Vagina (tissue), 2 donors: Measurements from ENCODE around the gene RHCE.

ENCODE experiments used
- CTCF ChIP-seq, 3 experiments: fragments of 450-650 bp in 2 of 3; fragments of 200-600 bp in 1 of 3; sonication (generic) in 1 of 3; IDR thresholded peaks; one replicate each; pipeline ENCODE4 v1.5.1; 2017 to 2019; ENCODE audit warnings: antibody characterized with exemption in 3 of 3, mild to moderate bottlenecking in 2 of 3, moderate library complexity in 2 of 3
- POLR2A ChIP-seq, 2 donors: fragments of 450-650 bp; IDR thresholded peaks; one replicate each; pipeline ENCODE4 v1.6.1; 2017; ENCODE audit warnings: antibody characterized with exemption in 2 of 2, mild to moderate bottlenecking in 2 of 2, moderate library complexity in 2 of 2
- POLR2AphosphoS5 ChIP-seq, 2 donors: sonication (generic); formaldehyde crosslinking; IDR thresholded peaks; one replicate each; pipeline ENCODE4 v1.9.0; 2017; ENCODE audit warnings: antibody characterized with exemption in 2 of 2, mild to moderate bottlenecking in 2 of 2, low read depth in 1 of 2; ENCODE audit not compliant: insufficient read depth in 1 of 2

DNA sequence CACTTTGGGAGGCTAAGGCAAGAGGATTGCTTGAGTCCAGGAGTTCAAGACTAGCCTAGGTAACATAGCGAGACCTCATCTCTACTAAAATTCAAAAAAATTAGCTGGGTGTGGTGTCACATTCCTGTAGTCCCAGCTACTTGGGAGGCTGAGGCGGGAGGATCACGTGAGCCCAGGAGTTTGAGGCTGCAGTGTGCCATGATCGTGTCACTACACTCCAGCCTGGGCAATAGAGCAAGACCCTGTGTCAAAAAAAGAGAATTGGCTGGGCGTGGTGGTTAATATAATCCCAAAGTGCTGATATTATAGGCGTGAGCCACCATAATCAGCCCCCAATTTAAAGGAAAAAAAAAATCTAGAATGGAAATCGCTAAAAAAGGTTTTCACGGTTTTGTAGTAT, 17.0 kb upstream of the RHCE start:
- TF ChIP-seq CTCF (IDR thresholded peaks at IDR 0.05) (no peak), POLR2A (IDR thresholded peaks at IDR 0.05) (no peak), POLR2AphosphoS5 (IDR thresholded peaks at IDR 0.05; ENCODE audit: insufficient read depth in 1 of 2, low read depth in 1 of 2) (no peak)
